Adrenal gland (tissue), 12 donors: ENCODE measurements around the gene PWWP2B. TPM values are rescaled to one million over a fixed set of nuclear protein-coding genes. Genes with fewer than 3 reads are reported as not detected.

Source experiments
- DNase-seq, 7 donors: peaks; one replicate each; pipeline ENCODE4 v3.0.0-alpha.2; 2019 to 2020
- H3K27ac ChIP-seq, 5 donors: fragments of 200-600 bp; sonication (generic) in 4 of 5; 1 replicate in 3 of 5; 2 replicates in 2 of 5; pipeline versions ENCODE4 v1.5.1 to v1.8.0; 2016 to 2020; ENCODE audit warnings: mild to moderate bottlenecking in 1 of 5
- H3K27me3 ChIP-seq: fragments of 200-600 bp; 2 replicates; pipeline ENCODE4 v1.8.0; 2021
- H3K36me3 ChIP-seq, 2 donors: fragments of 200-600 bp; replicated peaks in 1 of 2; 1 replicate in 1 of 2; 2 replicates in 1 of 2; pipeline versions ENCODE4 v1.5.1 to v1.8.0; 2018 to 2022
- H3K4me1 ChIP-seq, 2 donors: fragments of 200-600 bp; replicated peaks in 1 of 2; 1 replicate in 1 of 2; 2 replicates in 1 of 2; pipeline versions ENCODE4 v1.5.1 to v1.8.0; 2018 to 2021
- H3K4me3 ChIP-seq, 4 donors: fragments of 200-600 bp; sonication (generic) in 3 of 4; one replicate each; pipeline ENCODE4 v1.5.1; 2016 to 2018
- H3K9me3 ChIP-seq, 3 donors: fragments of 200-600 bp; sonication (generic) in 1 of 3; replicated peaks in 1 of 3; 1 replicate in 2 of 3; 2 replicates in 1 of 3; pipeline versions ENCODE4 v1.5.1 to v1.8.0; 2016 to 2021
- CTCF ChIP-seq, 6 experiments: fragments of 450-650 bp in 4 of 6; fragments of 200-600 bp in 2 of 6; sonication (generic) in 1 of 6; IDR thresholded peaks; 1 replicate in 5 of 6; 2 replicates in 1 of 6; pipeline versions ENCODE4 v1.5.1 to v1.8.0; 2016 to 2021; ENCODE audit warnings: antibody characterized with exemption in 6 of 6, mild to moderate bottlenecking in 2 of 6, moderate library complexity in 1 of 6
- POLR2A ChIP-seq, 2 donors: fragments of 450-650 bp; IDR thresholded peaks; one replicate each; pipeline ENCODE4 v1.6.1; 2017; ENCODE audit warnings: antibody characterized with exemption in 2 of 2, mild to moderate bottlenecking in 2 of 2, moderate library complexity in 1 of 2
- WGBS, 4 donors: extraction: QIAGEN DNeasy Blood & Tissue Kit in 2 of 4; methylation state at CpG; one replicate each; pipeline versions ENCODE4 v1.1.5 to v1.1.7; 2013 to 2017; 5-methylcytosine and 5-hydroxymethylcytosine counted together
- intact Hi-C, 2 donors: fragments of 100-400 bp; cut with DNase I; formaldehyde crosslinking; loops; one replicate each; pipeline versions ENCODE4 v1.14.1 to v1.15.0; 2022 to 2023
- polyA plus RNA-seq, 3 donors: library from polyadenylated mRNA; stranded (reverse); fragments of 200-250 nt in 2 of 3; fragments of 350-450 nt in 1 of 3; fragmentation: Illumina TruSeq in 1 of 3; extraction: RNeasy Lipid Tissue Mini Kit (QIAGEN cat#74804) in 1 of 3; gene quantifications; one replicate each; pipeline ENCODE4 v1.2.3, GENCODE V29; 2013 to 2014
- total RNA-seq, 9 donors: library from RNA; depleted of rRNA in 4 of 9; stranded (reverse); fragments of >200 nt in 4 of 9; fragments of 120-200 nt in 1 of 9; fragmentation: NEBNext Ultra II Directional in 1 of 9; extraction: Animal tissue kit (Norgen Biotek cat#: 25700) in 1 of 9; gene quantifications; one replicate each; pipeline versions ENCODE4 v1.1.0 to v1.2.4, GENCODE V29; 2013 to 2023
- donor health status: healthy with polysubstance abuse.
- donor health status: Bipolar disorder and iron deficiency.
- donor health status: DM: yes; HTN: yes; CAD: no.
- donor health status: DM: no; HTN: no; CAD: no.
- donor health status: DM: no; HTN: no; CAD: no.
- donor health status: DM: yes; HTN: yes; CAD: no.

The PWWP2B gene
- total and polyA plus RNA-seq, 12 donors = 3.4 to 75.3 (median 40.7) TPM

- 86 to 96% (median 89%) methylated on average over 4 to 17 of the region's 17 CpGs for WGBS, 4 donors
These were observed 49.2 kb downstream of the PWWP2B start for GRCh38 chr10:132446195-132446581.

GRCh38 chr10:132446661-132447445 is 49.9 kb downstream of the PWWP2B start:
- TF ChIP-seq CTCF (IDR thresholded peaks at IDR 0.05) (peak in 5 of 6 experiments; percentile 36 to 73 (median 58)), POLR2A (IDR thresholded peaks at IDR 0.05) (no peak)
- peak in 6 of 7 donors; percentile 53 to 72 (median 66) for DNase-seq
- H3K4me3 ChIP-seq = no peak overlapping the region
- H3K9me3 ChIP-seq = no peaks in the 10 kb centered on the region
- no peaks in the 10 kb centered on the region for H3K27me3 ChIP-seq
- intact Hi-C loops = loop anchor here in 1 of 2 donors (2.0 kb wide), 1 partner anchor 58 kb away; no protein-coding TSS in a partner anchor
- 40 to 65% (median 51%) methylated on average over 8 to 17 of the region's 17 CpGs for WGBS, 4 donors
- no peaks in the 10 kb centered on the region for H3K36me3 ChIP-seq
- H3K4me1 ChIP-seq = peaks cover 22 to 25% of the 10 kb centered on the region in 2 donors
- peak overlapping the region in 3 of 5 donors; percentile 83 to 90 (median 90) for H3K27ac ChIP-seq

More at GRCh38 chr10:132446195-132446581, 49.2 kb downstream of the PWWP2B start:
- no peak for DNase-seq
- Histone ChIP-seq H3K36me3 (no peaks in the 10 kb centered on the region), H3K4me1 (peaks cover 22 to 25% of the 10 kb centered on the region in 2 donors), H3K27me3 (no peaks in the 10 kb centered on the region), H3K27ac (peak overlapping the region in 2 of 5 donors; percentile 35 to 83), H3K4me3 (no peak overlapping the region), H3K9me3 (no peaks in the 10 kb centered on the region)
- intact Hi-C loops = loop anchor here in 1 of 2 donors (2.0 kb wide), 1 partner anchor 57 kb away; no protein-coding TSS in a partner anchor
- TF ChIP-seq POLR2A (IDR thresholded peaks at IDR 0.05) = no peak
- no peak for TF ChIP-seq CTCF (IDR thresholded peaks at IDR 0.05)

GRCh38 chr10:132447446-132448247 is 50.6 kb downstream of the PWWP2B start:
- Histone ChIP-seq H3K27me3 (no peaks in the 10 kb centered on the region), H3K27ac (peak overlapping the region; percentile 70 to 90 (median 85)), H3K4me1 (peaks cover 23 to 26% of the 10 kb centered on the region in 2 donors), H3K4me3 (no peak overlapping the region), H3K36me3 (no peaks in the 10 kb centered on the region), H3K9me3 (no peaks in the 10 kb centered on the region)
- peak in 1 of 2 donors; percentile 62 for TF ChIP-seq POLR2A (IDR thresholded peaks at IDR 0.05)
- TF ChIP-seq CTCF (IDR thresholded peaks at IDR 0.05) = no peak
- intact Hi-C loops = loop anchor here in 1 of 2 donors (2.0 kb wide), 1 partner anchor 59 kb away; no protein-coding TSS in a partner anchor
- peak; percentile 71 to 88 (median 83) for DNase-seq
- 42 to 57% (median 45%) methylated on average over 13 to 29 of the region's 29 CpGs for WGBS, 4 donors

GRCh38 chr10:132448248-132448731 is 51.3 kb downstream of the PWWP2B start:
- intact Hi-C loops = no loop called here
- Histone ChIP-seq H3K36me3 (no peaks in the 10 kb centered on the region), H3K9me3 (no peaks in the 10 kb centered on the region), H3K4me3 (no peak overlapping the region), H3K4me1 (peaks cover 29 to 31% of the 10 kb centered on the region in 2 donors), H3K27ac (peak overlapping the region; percentile 70 to 90 (median 85)), H3K27me3 (no peaks in the 10 kb centered on the region)
- 34 to 42% (median 37%) methylated on average over 10 to 15 of the region's 15 CpGs for WGBS, 4 donors
- DNase-seq = peak; percentile 89 to 94 (median 92)
- TF ChIP-seq POLR2A (IDR thresholded peaks at IDR 0.05) (peak in 1 of 2 donors; percentile 35), CTCF (IDR thresholded peaks at IDR 0.05) (no peak)
